IPS-18c (cell line): ENCODE measurements around the gene AGPAT1.
"Not testable (repeated sequence)": the region's sequence is repeated elsewhere in the genome, so short reads cannot be mapped to it uniquely, and the experiment has no call there.

ENCODE experiments used
- H3K4me3 ChIP-seq: 2 replicates; pipeline ENCODE4 v1.7.0; 2013; ENCODE audit warnings: low read depth, mild to moderate bottlenecking, low read length, moderate library complexity; ENCODE audit not compliant: insufficient read depth
- H3K9me3 ChIP-seq: one replicate; pipeline ENCODE4 v1.6.1; 2013; ENCODE audit warnings: mild to moderate bottlenecking, low read length, moderate library complexity; ENCODE audit not compliant: control insufficient read depth, insufficient read depth

Gene AGPAT1

GRCh38 chr6:32146287-32146686, 29.6 kb downstream of the AGPAT1 start:
- Histone ChIP-seq H3K9me3 (no peaks in the 10 kb centered on the region), H3K4me3 (no peak overlapping the region)

DNA sequence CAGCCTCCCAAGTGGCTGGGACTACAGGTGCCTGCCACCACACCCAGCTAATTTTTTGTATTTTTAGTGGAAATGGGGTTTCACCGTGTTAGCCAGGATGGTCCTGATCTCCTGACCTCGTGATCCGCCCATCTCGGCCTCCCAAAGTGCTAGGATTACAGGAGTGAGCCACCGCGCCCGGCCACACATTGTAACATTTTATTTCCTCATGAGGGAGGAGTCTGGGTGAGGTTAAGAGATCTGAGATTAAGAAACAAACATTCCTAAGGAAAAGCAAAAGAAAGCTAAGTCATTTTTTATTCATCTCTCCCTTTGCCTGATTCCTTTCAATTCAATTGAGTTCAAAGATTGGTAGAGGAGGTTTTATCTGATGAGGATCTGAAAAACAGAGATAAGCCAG, 31.6 kb downstream of the AGPAT1 start:
- H3K9me3 ChIP-seq, H3K4me3 ChIP-seq: not testable (repeated sequence)

- Histone ChIP-seq H3K9me3 (no peaks in the 10 kb centered on the region), H3K4me3 (no peak overlapping the region)
Measured at GRCh38 chr6:32140420-32141046, 35.4 kb downstream of the AGPAT1 start.

DNA sequence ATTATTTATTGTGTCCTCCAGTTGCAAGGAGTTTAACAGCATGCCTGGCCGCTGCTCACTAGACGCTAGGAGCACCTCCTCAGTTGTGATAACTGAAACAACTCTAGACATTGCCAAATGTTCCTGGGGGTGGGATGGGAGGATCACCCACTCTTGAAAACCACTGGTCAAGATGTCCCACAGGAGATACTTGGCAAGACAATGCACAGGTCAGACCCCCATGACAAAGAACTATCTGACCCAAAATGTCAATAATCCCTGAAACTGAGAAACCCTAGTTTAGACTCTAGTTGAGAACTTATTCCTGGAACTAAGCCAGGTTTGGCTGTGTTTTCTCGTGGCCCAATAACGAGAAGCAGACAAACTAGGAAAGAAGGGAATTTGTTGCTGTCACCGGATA, 36.3 kb downstream of the AGPAT1 start:
- Histone ChIP-seq H3K9me3 (no peaks in the 10 kb centered on the region), H3K4me3 (no peak overlapping the region)

DNA sequence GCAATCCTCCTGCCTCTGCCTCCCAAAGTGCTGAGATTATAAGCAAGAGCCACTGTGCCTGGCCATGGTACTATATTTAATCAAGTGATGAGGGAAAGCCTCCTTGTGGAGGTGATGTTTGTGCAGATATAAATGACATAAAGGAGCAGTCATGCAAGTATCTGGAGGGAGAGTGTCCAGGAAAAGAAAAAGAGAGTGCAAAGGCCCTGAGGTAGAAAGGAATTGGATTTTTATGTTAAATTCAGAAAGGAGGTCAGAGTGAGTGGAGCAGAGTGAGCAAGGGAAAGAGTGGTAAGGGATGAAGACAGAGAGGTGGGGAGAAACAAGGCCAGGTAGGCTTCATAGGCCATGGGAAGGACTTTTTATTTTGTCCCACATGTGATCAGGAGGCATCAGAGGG, 38.4 kb downstream of the AGPAT1 start:
- Histone ChIP-seq H3K9me3 (no peaks in the 10 kb centered on the region), H3K4me3 (no peak overlapping the region; the same call in 1 of the 2 replicates)

GRCh38 chr6:32133786-32134185, 42.1 kb downstream of the AGPAT1 start:
- Histone ChIP-seq H3K9me3 (no peaks in the 10 kb centered on the region), H3K4me3 (no peak overlapping the region)

- H3K9me3 ChIP-seq, result no peaks in the 10 kb centered on the region
Measured at GRCh38 chr6:32132110-32132509, 43.8 kb downstream of the AGPAT1 start.

DNA sequence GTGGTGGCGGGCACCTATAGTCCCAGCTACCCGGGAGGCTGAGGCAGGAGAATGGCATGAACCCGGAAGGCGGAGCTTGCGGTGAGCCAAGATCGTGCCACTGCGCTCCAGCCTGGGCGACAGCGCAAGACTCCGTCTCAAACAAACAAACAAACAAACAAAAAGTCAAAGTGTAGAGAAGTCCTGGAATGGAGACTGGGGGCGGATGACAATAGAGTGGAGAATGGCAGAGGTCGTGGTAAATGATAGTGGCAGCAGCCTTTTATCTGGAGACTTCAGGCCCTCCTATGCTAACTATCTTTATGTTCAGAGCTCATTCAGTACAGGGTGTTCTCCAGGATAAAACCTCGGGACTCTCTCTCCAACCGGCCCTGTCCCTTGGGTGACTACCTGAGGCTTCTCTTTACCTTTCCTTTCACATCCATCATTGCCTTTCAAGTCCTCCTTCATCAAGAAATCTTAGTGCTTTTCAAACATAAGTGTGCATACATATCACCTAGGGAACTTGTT, 44.4 kb downstream of the AGPAT1 start:
- H3K9me3 ChIP-seq, result no peaks in the 10 kb centered on the region
- H3K4me3 ChIP-seq, result no peak overlapping the region

More at GRCh38 chr6:32132110-32132509, 43.8 kb downstream of the AGPAT1 start:
- H3K4me3 ChIP-seq, result no peak overlapping the region

DNA sequence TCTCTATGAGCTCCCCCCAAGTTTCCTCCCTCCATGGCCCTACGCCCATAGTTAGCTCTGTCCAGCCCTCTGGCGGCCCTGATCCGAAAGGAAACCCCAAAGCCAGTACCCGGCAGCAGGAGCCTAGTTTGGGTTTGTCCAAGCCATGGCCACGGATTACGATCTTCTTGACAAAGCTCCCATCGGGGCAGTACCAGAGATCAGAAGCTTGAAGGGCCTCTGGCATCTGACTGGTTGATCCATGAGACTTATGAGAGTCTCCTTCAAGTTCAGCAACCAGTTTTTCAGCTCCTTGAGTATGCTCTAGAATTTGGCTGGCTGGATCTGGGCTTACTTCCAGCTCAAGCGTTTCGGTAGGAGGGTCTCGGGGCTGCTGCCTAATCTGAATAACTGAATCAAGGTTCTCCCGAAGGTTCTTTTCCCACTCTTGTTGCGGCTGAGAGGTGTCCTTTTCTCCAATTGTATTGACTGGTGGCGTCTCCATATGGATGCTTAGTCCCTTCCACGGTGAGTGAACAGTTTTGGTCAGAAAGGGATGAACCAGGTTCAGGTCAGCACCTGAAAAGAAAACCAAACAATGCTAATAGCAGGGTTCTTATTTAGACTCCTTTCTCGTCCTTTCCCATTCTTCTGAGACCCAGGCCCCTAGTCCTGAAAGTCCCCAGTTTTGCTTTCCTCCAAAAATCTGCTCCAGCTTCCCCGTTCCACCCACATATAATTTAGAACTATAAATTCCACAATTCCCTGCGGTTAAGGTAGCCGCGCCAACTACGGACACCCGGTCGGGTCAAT, 46.4 kb downstream of the AGPAT1 start:
- H3K4me3 ChIP-seq, result peak overlapping the region; percentile 62
- no peaks in the 10 kb centered on the region for H3K9me3 ChIP-seq

- H3K4me3 ChIP-seq, result peak overlapping the region; percentile 62; the same call in 1 of the 2 replicates
Measured at GRCh38 chr6:32128751-32129296, 47.1 kb downstream of the AGPAT1 start.

GRCh38 chr6:32127717-32128592, 47.9 kb downstream of the AGPAT1 start, which contains the start of gene ATF6B:
Gene ATF6B (minus strand): TSS chr6:32128246. CDS start chr6:32128207, 39 bp downstream.
- Histone ChIP-seq H3K9me3 (no peaks in the 10 kb centered on the region), H3K4me3 (peak within 1 kb of the TSS; percentile 92)

More at GRCh38 chr6:32128751-32129296, 47.1 kb downstream of the AGPAT1 start:
- no peaks in the 10 kb centered on the region for H3K9me3 ChIP-seq

DNA sequence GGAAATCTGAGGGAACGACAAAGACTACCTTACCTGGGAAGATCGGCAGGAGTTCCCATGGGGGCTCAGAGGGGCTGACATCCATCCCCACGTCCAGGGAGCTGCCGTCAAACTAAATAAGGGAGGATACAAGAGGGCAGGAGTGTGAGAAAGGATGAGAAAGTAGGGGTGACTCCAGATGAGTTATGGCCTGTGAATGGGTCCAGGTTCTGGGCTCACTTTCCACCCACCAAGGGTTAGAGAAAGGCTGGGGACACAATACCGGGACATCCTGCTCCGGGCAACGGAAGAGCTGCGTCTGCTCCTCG, 48.5 kb downstream of the AGPAT1 start:
- H3K9me3 ChIP-seq, result no peaks in the 10 kb centered on the region
- H3K4me3 ChIP-seq, result peak overlapping the region; percentile 92

DNA sequence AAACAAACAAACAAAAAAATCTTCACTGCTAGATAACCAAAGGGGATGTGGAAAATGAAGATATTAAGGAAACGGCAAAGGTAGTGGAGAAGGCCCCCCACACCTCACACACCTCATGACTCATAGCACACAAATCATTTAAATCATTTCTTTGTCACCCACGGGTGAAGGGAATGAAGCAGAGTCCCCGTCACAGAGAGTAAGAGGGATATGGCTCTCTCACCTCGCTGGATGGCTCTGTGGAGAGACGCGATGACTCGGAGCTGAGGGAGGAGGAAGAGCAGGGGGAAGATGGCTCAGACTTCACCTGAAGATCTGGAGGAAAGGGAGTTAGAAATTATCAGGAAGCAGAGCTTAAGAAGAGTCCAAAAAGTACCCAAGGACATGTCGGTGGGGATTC, 49.0 kb downstream of the AGPAT1 start:
- H3K9me3 ChIP-seq, result no peaks in the 10 kb centered on the region
- H3K4me3 ChIP-seq, result peak overlapping the region; percentile 92; the same call in 1 of the 2 replicates

DNA sequence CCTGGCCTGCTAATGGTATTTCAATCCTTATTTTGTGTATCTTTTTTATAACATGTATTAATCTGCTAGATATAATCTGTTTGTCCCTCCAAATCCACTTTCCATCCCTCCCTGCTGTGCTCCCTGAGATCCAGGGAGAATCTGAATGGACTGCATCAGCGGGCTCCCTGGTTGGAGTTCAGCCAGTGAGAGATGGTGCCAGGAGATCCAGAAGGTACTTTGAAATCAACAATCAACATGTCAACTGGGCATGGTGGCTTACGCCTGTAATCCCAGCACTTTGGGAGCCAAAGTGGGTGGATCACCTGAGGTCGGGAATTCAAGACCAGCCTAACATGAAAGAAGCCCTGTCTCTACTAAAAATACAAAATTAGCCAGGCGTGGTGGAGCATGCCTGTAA, 52.2 kb downstream of the AGPAT1 start:
- Histone ChIP-seq H3K9me3 (no peaks in the 10 kb centered on the region), H3K4me3 (no peak overlapping the region)

GRCh38 chr6:32120573-32121059, 55.3 kb downstream of the AGPAT1 start:
- H3K4me3 ChIP-seq, result no peak overlapping the region
- peaks cover 2% of the 10 kb centered on the region for H3K9me3 ChIP-seq

DNA sequence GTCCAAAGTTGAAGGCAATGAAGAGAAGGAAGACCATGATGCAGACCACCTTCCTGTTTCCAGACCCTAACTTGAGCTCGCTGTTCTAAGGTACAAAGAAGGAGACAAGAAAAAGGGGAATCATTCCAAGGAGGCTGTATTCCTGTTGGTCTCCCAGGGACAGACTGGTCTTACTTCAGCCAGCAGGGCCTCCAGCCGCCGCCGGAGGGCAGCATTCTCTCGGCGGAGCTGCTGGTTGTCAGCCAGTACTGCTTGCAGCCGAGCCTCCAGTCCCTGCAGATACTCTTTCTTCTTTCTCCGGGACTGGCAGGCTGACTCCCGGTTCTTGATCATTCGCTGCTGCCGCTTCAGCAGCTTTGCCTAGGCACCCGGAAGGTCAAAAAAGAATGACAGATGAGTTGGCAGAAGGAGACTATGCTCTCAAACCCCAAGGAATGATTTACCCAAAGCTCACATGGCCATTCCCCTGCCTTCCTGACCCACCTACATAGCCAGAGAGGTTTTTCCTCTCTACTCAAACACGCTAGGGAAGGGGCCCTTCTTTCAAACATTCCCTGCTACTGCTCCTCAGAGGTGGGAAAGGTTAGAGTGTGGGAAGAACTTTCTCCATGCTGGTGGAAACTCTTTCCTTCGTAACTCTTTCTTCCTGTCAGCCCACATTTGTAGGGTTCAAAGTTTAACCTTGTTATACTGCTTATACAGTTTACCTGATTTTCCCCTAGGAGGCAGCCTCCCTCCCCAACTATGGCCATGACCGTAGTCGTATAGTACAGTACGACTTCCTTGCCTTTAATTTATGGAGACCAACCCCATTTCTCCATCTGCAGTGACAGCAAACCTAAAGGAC, 56.9 kb downstream of the AGPAT1 start:
- peaks cover 2% of the 10 kb centered on the region for H3K9me3 ChIP-seq
- H3K4me3 ChIP-seq, result no peak overlapping the region
